ES-I3 (cell line): Measurements from ENCODE around the gene STXBP5L.
"Not testable (repeated sequence)": the region's sequence is repeated elsewhere in the genome, so short reads cannot be mapped to it uniquely, and the experiment has no call there.

Experiments
- H3K36me3 ChIP-seq: 2 replicates; pipeline ENCODE4 v1.6.1; 2013; ENCODE audit warnings: mild to moderate bottlenecking, low read length, control low read depth, moderate library complexity; ENCODE audit not compliant: insufficient read depth
- H3K4me1 ChIP-seq: 2 replicates; pipeline ENCODE4 v1.6.1; 2013; ENCODE audit warnings: mild to moderate bottlenecking, control low read depth, low read length; ENCODE audit not compliant: insufficient read depth
- H3K9ac ChIP-seq: 2 replicates; pipeline ENCODE4 v1.6.1; 2013; ENCODE audit warnings: low read depth, mild to moderate bottlenecking, low read length, moderate library complexity
- H3K9me3 ChIP-seq: 2 replicates; pipeline ENCODE4 v1.6.1; 2013; ENCODE audit warnings: mild to moderate bottlenecking, low read length, moderate library complexity; ENCODE audit not compliant: control insufficient read depth, insufficient read depth

STXBP5L gene

DNA sequence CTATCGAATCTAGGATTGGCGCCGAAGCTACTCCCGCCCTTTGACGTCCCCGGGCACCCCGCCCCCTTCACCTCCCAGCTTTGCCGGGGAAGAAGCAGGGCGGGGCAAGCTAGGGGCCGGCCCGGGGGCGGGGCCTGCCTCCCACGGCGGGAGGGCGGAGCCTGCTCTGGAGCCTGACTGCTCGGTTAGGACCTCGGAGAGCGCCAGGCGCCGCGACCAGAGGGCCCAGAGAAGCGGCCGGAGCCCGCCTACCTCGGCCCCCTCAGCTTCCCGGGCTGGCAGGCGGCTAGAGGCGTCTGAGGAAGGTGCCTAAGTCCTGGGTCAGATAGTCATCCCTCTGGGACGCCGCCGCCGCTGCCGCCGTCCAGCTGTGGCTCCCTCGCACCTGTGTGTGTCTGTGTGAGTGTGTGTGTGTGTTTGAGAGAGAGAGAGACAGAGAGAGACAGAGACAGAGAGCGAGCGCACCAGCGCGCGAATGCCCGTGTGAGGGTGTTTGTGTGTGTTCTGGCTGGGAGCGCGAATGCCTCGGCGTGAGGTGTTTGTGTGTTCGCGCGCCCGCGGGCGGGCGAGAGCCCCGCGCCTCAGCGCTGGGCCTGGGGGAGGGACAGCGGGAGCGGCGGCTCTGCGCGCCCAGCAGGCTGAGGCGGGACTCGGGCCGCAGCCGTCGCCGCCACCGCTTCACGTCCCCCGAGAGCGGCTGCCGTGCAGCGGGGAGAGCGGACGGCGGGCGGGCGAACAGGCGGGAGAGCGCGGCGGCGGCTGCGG lies at the start of gene STXBP5L:
Gene STXBP5L (plus strand): TSS at position 176 of the 765 bp plus-strand sequence. CDS start 1,374 bp downstream, outside the sequence.
- H3K4me1 ChIP-seq, result no peaks in the 10 kb centered on the region
- H3K36me3 ChIP-seq, result no peaks in the 10 kb centered on the region
- peak within 1 kb of the TSS; percentile 85 for H3K9ac ChIP-seq
- no peaks in the 10 kb centered on the region for H3K9me3 ChIP-seq

DNA sequence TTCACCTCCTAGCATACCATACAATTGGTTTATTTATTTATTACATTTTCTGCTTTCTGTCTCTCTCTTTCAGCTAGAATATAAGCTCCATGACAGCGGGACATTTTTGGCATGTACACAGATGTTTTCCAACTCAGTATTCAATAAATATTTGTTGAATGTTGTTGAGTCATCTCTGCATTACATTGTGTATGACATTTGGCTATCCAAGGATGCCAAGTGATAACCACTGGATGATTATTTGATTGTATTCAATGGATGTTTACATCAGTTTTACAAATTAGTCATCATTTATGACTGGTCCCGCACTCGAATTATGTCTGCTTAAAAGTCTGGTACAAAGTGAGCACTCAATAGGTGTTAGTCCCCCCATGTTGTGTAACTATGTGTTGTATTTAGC lies 49.5 kb upstream of the STXBP5L start:
- H3K4me1 ChIP-seq, result peaks cover 13% of the 10 kb centered on the region
- no peak overlapping the region for H3K9ac ChIP-seq
- no peaks in the 10 kb centered on the region for H3K36me3 ChIP-seq
- H3K9me3 ChIP-seq, result no peaks in the 10 kb centered on the region

DNA sequence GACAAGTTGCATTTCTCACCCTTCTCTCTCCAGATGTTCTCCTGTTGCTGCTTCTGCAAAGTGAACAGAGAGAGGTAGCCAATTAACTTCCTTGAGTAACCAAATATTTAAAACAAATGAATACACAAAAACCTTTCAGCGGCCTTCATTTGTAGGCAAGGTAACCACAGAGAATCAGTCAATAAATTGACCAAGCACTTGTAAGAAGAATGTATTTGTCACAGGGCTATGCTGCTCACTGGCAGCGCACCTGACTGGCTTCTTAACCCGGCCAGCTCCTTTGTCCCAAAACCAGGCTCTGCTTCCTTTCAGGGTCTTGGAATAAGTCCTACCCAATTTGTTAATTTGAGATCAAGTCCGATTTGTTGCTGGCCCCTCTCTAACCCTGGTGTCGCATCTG lies 43.5 kb upstream of the STXBP5L start:
- Histone ChIP-seq H3K36me3 (no peaks in the 10 kb centered on the region), H3K9me3 (no peaks in the 10 kb centered on the region), H3K9ac (no peak overlapping the region), H3K4me1 (no peaks in the 10 kb centered on the region; the same call in 1 of the 2 replicates)

DNA sequence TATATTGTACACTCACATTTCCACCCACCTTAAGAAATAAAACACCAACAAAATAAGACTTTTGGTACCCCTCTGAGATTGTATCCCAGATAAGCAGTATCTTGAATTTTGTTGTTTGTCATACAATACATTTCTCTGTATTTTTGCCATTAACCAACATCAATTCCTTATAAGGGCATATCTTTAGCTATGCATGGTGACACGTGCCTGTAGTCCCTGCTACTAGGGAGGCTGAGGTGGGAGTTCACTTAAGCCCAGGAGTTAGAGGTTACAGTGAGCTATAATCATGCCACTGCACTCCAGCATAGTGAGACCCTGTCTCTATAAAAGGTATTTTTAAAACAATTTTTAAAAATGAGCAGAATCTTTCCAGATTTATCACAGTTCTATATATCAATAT lies 32.5 kb upstream of the STXBP5L start:
- peaks cover 10% of the 10 kb centered on the region; the same call in 1 of the 2 replicates for H3K4me1 ChIP-seq
- no peak overlapping the region for H3K9ac ChIP-seq
- no peaks in the 10 kb centered on the region for H3K9me3 ChIP-seq
- H3K36me3 ChIP-seq, result no peaks in the 10 kb centered on the region

DNA sequence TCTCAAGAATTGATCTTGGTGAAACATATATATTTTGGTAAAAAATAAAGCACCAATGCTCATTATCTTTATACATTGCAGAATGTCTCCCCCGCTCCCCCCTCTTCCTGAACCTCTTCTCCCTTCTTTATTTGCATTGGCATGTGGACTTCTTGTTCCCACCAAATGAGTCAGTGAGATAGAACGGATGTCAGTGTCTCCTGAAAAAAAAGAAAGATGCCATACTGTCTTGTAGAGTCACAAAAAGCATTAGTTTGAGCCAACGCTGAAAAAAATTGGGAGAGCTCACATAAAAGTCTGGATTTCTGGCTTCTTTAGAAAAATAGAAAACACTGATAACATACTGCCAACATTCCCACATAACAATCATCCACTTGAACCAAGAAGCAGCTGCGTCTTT lies 32.0 kb upstream of the STXBP5L start:
- Histone ChIP-seq H3K4me1 (peaks cover 10% of the 10 kb centered on the region; the same call in 1 of the 2 replicates), H3K9me3 (no peaks in the 10 kb centered on the region), H3K9ac (no peak overlapping the region), H3K36me3 (no peaks in the 10 kb centered on the region)

DNA sequence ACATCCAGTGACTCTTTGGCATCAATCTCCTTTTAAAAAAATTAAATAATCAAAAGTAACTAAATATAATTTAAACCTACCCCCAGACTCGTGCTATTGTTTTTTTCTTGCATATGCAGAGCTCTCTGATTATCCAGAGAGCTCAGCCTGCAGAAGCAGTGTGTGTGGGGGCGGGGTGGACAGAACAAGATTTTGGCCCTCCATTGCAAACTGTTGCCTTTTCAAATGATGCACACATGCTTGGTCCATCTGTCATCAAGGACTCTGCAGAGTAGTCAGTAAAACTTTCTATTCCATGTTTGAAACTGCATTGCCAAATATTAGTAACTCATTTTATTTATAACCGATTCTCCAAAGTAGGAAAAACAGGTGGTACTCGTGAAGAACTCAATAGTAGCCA lies 28.6 kb upstream of the STXBP5L start:
- Histone ChIP-seq H3K9ac (no peak overlapping the region), H3K9me3 (no peaks in the 10 kb centered on the region), H3K36me3 (no peaks in the 10 kb centered on the region), H3K4me1 (peaks cover 10% of the 10 kb centered on the region; the same call in 1 of the 2 replicates)

DNA sequence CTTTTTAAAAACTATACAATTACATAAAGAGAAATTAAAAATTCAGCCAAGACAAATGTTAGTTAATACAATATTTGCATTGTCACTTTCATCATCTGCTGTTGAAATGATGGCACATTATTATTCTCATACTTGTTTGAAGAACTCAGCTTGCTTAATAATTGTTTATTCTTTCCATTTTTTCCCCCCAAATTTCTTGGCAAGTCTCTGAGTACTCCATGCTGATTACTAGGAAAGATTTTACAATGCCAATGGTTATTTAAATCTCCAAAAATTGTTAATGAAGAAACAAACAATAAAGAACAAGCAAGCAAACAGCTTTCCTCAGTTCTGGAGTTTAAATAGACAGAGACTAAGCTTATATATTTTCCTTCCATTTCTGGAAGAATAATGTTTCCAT lies 15.1 kb upstream of the STXBP5L start:
- Histone ChIP-seq H3K9ac (no peak overlapping the region), H3K36me3 (no peaks in the 10 kb centered on the region), H3K9me3 (no peaks in the 10 kb centered on the region), H3K4me1 (no peaks in the 10 kb centered on the region)

DNA sequence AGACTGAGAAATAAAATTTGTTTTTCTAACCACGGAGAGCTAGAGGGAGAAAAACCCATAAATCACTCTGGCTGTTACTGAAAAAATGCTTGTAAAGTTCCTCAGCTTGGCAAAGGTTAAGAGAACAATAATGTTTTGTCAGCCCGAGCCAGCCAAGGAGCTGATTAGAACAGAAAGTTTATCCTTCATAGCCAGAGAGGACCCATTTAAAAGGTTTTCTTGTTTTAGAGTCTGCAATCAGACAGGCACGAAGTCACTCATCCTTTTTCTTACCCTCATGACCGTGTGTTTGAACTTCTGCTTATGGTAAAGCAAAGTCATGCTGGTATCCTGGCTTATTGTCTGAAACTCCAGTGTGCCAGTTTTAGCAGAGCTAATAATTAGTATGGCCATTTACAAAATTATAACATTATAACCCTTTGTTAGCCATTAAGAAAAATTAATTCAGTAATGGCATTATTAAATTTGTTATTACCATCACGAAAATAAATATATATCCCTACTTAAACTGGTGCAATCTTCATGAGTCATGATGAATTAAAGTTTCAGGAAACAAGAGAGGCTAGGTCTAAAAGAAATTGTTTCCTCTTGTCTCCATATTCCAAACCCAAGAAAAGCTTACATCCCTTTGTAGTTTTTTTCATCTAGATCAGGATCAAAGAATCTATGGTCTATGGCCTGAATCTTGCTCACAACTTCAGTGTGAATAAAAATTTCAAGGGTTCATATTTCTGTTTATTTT lies 13.5 kb upstream of the STXBP5L start:
- no peaks in the 10 kb centered on the region; the same call in 1 of the 2 replicates for H3K9me3 ChIP-seq

DNA sequence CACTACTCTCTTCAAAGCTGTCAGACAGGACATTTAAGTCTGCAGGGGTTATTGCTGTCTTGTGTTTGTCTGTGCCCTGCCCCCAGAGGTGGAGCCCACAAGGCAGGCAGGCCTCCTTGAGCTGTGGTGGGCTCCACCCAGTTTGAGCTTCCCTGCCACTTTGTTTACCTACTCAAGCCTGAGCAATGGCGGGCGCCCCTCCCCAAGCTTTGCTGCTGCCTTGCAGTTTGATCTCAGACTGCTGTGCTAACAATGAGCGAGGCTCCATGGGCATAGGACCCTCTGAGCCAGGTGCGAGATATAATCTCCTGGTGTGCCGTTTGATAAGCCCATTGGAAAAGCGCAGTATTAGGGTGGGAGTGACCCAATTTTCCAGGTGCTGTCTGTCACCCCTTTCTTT lies 6.3 kb upstream of the STXBP5L start:
- H3K4me1 ChIP-seq, H3K36me3 ChIP-seq, H3K9me3 ChIP-seq, H3K9ac ChIP-seq: not testable (repeated sequence)

More for the DNA sequence above, 13.5 kb upstream of the STXBP5L start:
- no peaks in the 10 kb centered on the region for H3K36me3 ChIP-seq
- no peaks in the 10 kb centered on the region for H3K4me1 ChIP-seq
- H3K9ac ChIP-seq, result no peak overlapping the region

DNA sequence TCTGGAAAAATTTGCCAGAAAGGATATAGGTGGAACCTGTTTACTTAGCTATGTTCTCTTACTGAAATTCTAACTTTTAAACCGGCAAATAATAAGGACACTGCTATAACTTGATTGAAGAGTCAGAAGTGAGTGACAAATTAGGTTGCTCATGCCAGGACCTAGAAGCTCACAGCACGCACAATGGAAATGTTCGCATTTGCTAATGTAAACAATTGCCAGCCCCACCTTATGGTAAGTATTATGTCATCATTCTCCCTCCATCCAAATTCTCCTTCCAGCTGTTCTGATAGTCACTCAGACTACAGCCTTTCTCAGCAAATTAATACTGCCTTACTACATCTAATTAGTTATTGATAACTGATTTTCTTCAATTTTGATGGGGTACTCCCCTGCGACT lies 4.8 kb upstream of the STXBP5L start:
- Histone ChIP-seq H3K4me1 (no peaks in the 10 kb centered on the region), H3K9me3 (peaks cover 2% of the 10 kb centered on the region; the same call in 1 of the 2 replicates), H3K9ac (no peak overlapping the region), H3K36me3 (no peaks in the 10 kb centered on the region)

DNA sequence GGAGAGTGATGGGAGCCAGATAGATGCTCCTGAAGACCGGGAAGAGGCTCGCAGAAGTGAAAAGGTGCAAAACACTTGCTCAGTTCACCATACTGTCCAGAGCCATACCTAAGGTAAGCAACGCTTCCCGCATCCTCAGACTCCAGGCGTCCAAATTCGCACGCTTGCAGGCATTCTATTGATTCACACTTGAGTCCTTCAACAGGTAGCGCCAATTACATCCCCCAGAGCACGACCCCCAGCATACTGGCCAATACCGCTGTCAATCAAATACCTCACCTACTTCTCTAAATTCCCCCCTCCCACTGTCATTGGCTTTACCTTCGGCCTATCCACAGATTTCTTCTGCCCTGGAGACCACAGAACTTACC lies 361 bp upstream of the STXBP5L start:
- Histone ChIP-seq H3K36me3 (no peaks in the 10 kb centered on the region), H3K4me1 (no peaks in the 10 kb centered on the region), H3K9ac (peak overlapping the region; percentile 83), H3K9me3 (no peaks in the 10 kb centered on the region)

DNA sequence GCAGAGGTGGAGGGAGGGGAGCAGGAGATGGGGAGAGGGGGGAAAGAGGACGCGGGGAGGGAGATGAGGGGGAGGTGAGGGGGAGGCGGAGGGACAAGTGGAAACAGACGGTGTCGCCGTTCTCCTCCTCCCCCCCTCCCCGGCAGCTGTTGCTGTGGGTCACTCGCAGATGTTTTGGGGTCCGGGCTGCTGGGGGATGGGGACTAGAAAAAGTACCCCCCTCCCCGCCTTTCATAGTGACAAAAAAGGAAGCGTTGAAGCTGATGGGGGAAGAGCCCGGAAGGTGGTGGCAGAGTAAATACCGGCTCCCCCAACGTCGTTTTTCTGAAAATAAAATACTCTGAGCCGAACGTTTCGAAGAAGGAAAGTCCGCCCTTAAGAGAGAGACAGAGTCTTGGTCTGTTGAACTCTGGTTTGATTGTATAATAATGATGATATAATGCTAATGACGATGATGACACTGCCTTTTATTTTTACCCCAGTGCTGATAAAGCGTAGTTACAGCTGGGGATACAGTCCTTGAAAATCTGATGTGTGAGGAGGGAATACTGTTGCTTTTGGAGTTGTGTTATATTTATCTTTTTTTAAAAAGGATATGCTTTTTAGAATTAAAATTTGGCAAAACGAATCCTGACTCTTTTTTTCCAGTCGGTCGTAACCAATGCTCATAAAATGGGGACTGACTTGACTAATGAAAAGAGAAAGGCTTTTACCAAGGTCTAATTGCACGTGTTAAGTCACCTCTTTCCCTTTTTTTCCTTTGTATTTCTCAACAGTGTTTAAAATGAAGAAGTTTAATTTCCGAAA lies 993 bp downstream of the STXBP5L start:
- H3K4me1 ChIP-seq, result no peaks in the 10 kb centered on the region
- peak overlapping the region; percentile 85 for H3K9ac ChIP-seq
- H3K36me3 ChIP-seq, result no peaks in the 10 kb centered on the region

DNA sequence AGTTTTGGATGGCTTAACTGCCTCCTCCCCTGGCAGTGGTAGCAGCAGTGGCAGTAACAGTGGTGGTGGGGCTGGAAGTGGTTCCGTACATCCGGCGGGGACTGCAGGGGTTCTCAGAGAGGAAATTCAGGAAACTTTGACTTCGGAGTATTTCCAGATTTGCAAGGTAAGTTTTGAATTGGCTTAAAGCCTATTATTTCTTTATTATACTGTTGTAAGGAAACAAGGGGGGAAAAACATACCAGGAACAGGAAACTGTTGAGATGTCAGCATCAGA lies 1.5 kb downstream of the STXBP5L start:
- Histone ChIP-seq H3K9me3 (no peaks in the 10 kb centered on the region), H3K36me3 (no peaks in the 10 kb centered on the region), H3K9ac (peak overlapping the region; percentile 85), H3K4me1 (no peaks in the 10 kb centered on the region)

More for the DNA sequence above, 993 bp downstream of the STXBP5L start:
- no peaks in the 10 kb centered on the region for H3K9me3 ChIP-seq

DNA sequence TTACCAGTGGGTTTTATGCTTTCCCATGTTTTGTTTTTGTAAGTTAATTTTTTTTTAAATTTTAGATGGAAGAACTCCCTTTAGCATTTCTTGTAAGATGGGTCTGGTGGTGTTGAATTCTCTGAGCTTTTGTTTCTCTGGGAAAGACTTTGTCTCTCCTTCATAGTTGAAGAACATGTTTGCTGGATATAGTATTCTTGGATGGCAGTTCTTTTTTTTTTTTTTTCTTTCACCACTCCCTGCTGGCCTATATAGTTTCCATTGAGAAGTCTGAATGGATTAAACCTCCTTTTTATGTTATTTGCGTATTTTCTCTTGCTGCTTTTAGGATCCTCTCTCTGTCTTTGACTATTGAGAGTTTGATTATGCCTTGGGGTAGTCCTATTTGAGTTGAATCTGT lies 18.1 kb downstream of the STXBP5L start:
- Histone ChIP-seq H3K36me3 (no peaks in the 10 kb centered on the region; the same call in 1 of the 2 replicates), H3K4me1 (no peaks in the 10 kb centered on the region), H3K9me3 (no peaks in the 10 kb centered on the region; the same call in 1 of the 2 replicates), H3K9ac (no peak overlapping the region)
